ENCODE results near the gene OPCML.

The OPCML gene

GRCh38 chr11:133555034-133555433 lies 22.7 kb upstream of the OPCML start:
- Mint-ChIP-seq H3K4me3 (no peak overlapping the region), H3K27ac (no peak overlapping the region), H3K4me1 (no peaks in the 10 kb centered on the region), H3K27me3 (ENCODE audit: low read depth) (peaks cover 4% of the 10 kb centered on the region), H3K9me3 (no peaks in the 10 kb centered on the region), H3K36me3 (ENCODE audit: low read depth) (no peaks in the 10 kb centered on the region)
- TF ChIP-seq CTCF (IDR thresholded peaks at IDR 0.05; ENCODE audit: unreplicated experiment in 3 of 3), result no peak

- Mint-ChIP-seq H3K9me3 (no peaks in the 10 kb centered on the region), H3K4me1 (no peaks in the 10 kb centered on the region), H3K27ac (no peak overlapping the region), H3K36me3 (ENCODE audit: low read depth) (no peaks in the 10 kb centered on the region), H3K4me3 (no peak overlapping the region), H3K27me3 (ENCODE audit: low read depth) (peaks cover 4% of the 10 kb centered on the region)
- no peak for TF ChIP-seq CTCF (IDR thresholded peaks at IDR 0.05; ENCODE audit: unreplicated experiment in 3 of 3)
Observed at GRCh38 chr11:133553885-133554740, 21.8 kb upstream of the OPCML start.

- Mint-ChIP-seq H3K27me3 (ENCODE audit: low read depth) (peaks cover 4% of the 10 kb centered on the region), H3K36me3 (ENCODE audit: low read depth) (no peaks in the 10 kb centered on the region), H3K27ac (no peak overlapping the region), H3K4me1 (no peaks in the 10 kb centered on the region), H3K4me3 (no peak overlapping the region), H3K9me3 (no peaks in the 10 kb centered on the region)
- TF ChIP-seq CTCF (IDR thresholded peaks at IDR 0.05; ENCODE audit: unreplicated experiment in 3 of 3), result no peak
Observed at GRCh38 chr11:133552938-133553337, 20.6 kb upstream of the OPCML start.

- Mint-ChIP-seq H3K4me1 (no peaks in the 10 kb centered on the region), H3K9me3 (no peaks in the 10 kb centered on the region), H3K36me3 (ENCODE audit: low read depth) (no peaks in the 10 kb centered on the region), H3K27me3 (ENCODE audit: low read depth) (peaks cover under 1% of the 10 kb centered on the region), H3K27ac (no peak overlapping the region), H3K4me3 (no peak overlapping the region)
- no peak for TF ChIP-seq CTCF (IDR thresholded peaks at IDR 0.05; ENCODE audit: unreplicated experiment in 3 of 3)
Observed at GRCh38 chr11:133551064-133551463, 18.8 kb upstream of the OPCML start.

GRCh38 chr11:133549826-133550225 lies 17.5 kb upstream of the OPCML start:
- no peak for TF ChIP-seq CTCF (IDR thresholded peaks at IDR 0.05; ENCODE audit: unreplicated experiment in 3 of 3)
- Mint-ChIP-seq H3K27me3 (ENCODE audit: low read depth) (peaks cover 6% of the 10 kb centered on the region), H3K36me3 (ENCODE audit: low read depth) (no peaks in the 10 kb centered on the region), H3K4me1 (peaks cover 5% of the 10 kb centered on the region), H3K4me3 (no peak overlapping the region), H3K27ac (no peak overlapping the region), H3K9me3 (no peaks in the 10 kb centered on the region)

GRCh38 chr11:133548641-133549040 lies 16.3 kb upstream of the OPCML start:
- Mint-ChIP-seq H3K4me1 (peaks cover 7% of the 10 kb centered on the region), H3K9me3 (no peaks in the 10 kb centered on the region), H3K27ac (no peak overlapping the region)

More at GRCh38 chr11:133548641-133549040, 16.3 kb upstream of the OPCML start:
- no peak overlapping the region for H3K4me3 Mint-ChIP-seq
- no peak for TF ChIP-seq CTCF (IDR thresholded peaks at IDR 0.05; ENCODE audit: unreplicated experiment in 3 of 3)
- H3K27me3 Mint-ChIP-seq (ENCODE audit: low read depth), result peaks cover 9% of the 10 kb centered on the region
- H3K36me3 Mint-ChIP-seq (ENCODE audit: low read depth), result no peaks in the 10 kb centered on the region
